K562 (cell line): ENCODE measurements around the gene CTXND1. TPM values are rescaled to one million over a fixed set of nuclear protein-coding genes. Genes with fewer than 3 reads are reported as not detected.

Experiments used
- ETV1 ChIP-seq: fragments of 450-650 bp; conservative IDR thresholded peaks from 2 replicates; pipeline ENCODE4 v1.6.1; 2016; ENCODE audit warnings: missing genetic modification characterization, control low read depth, low read depth, missing compliant biosample characterization
- GATA2 ChIP-seq: sonication (generic); formaldehyde crosslinking; IDR thresholded peaks from 2 replicates; pipeline ENCODE4 v1.4.0; 2020; ENCODE audit warnings: mild to moderate bottlenecking, missing genetic modification reagents
- HNRNPLL ChIP-seq: fragments of 200-400 bp; formaldehyde crosslinking; IDR thresholded peaks from 2 replicates; pipeline ENCODE4 v1.6.1; 2017; ENCODE audit warnings: low read length, low read depth, mild to moderate bottlenecking; ENCODE audit not compliant: poor library complexity, severe bottlenecking
- RBM14 ChIP-seq: fragments of 200-400 bp; formaldehyde crosslinking; IDR thresholded peaks from 2 replicates; pipeline ENCODE4 v1.6.1; 2018; ENCODE audit warnings: low read depth, mild to moderate bottlenecking, low read length, moderate library complexity, borderline replicate concordance; ENCODE audit not compliant: insufficient read depth
- ZNF740 ChIP-seq, 3 experiments: fragments of 200-800 bp in 1 of 3; sonication (Bioruptor generic) in 1 of 3; sonication (generic) in 1 of 3; formaldehyde crosslinking in 1 of 3; IDR thresholded peaks; 2 replicates each; pipeline versions ENCODE4 v1.6.1 to v1.8.0; 2016 to 2022; ENCODE audit warnings: mild to moderate bottlenecking in 2 of 3, missing compliant biosample characterization in 2 of 3, missing genetic modification characterization in 2 of 3, missing genetic modification reagents in 1 of 3
- polyA plus RNA-seq, 8 experiments: library from polyadenylated mRNA; depleted of rRNA in 4 of 8; stranded (reverse) in 5 of 8; unstranded in 3 of 8; fragments of >200 nt; fragmentation: Nextera tagmentation in 2 of 8; fragmentation: Illumina TruSeq in 1 of 8; extraction: Ambion mirVana in 2 of 8; extraction: Trizol in 1 of 8; gene quantifications; 2 replicates each; pipeline versions ENCODE4 v1.2.1 to v1.2.3, GENCODE V29; 2011 to 2014; ENCODE audit warnings: inconsistent platforms in 1 of 8, missing spikeins in 1 of 8
- total RNA-seq, 7 experiments: library from RNA; depleted of rRNA in 6 of 7; stranded (reverse); fragments of >200 nt in 6 of 7; fragmentation: Illumina TruSeq in 2 of 7; extraction: Trizol in 2 of 7; gene quantifications; 2 replicates each; pipeline versions ENCODE4 v1.2.1 to v1.2.3, GENCODE V29; 2011 to 2021; ENCODE audit warnings: low replicate concordance in 1 of 7
- TF ChIP-seq, protein P1 (sequence below): fragments of 250-450 bp; sonication (Bioruptor Pico); IDR thresholded peaks from 2 replicates; pipeline ENCODE4 v1.9.0; 2021; ENCODE audit warnings: mild to moderate bottlenecking, inconsistent platforms
- TF ChIP-seq, protein P2 (sequence below): fragments of 450-650 bp; formaldehyde crosslinking; IDR thresholded peaks from 2 replicates; pipeline ENCODE4 v1.4.0; 2020; ENCODE audit warnings: mild to moderate bottlenecking, moderate library complexity

CTXND1 gene
- total and polyA plus RNA-seq, 9 of the 15 experiments (the other 6 are each of a cell fraction or from before 2014, with no cell fraction given): 0.04 TPM; not detected in 7

DNA sequence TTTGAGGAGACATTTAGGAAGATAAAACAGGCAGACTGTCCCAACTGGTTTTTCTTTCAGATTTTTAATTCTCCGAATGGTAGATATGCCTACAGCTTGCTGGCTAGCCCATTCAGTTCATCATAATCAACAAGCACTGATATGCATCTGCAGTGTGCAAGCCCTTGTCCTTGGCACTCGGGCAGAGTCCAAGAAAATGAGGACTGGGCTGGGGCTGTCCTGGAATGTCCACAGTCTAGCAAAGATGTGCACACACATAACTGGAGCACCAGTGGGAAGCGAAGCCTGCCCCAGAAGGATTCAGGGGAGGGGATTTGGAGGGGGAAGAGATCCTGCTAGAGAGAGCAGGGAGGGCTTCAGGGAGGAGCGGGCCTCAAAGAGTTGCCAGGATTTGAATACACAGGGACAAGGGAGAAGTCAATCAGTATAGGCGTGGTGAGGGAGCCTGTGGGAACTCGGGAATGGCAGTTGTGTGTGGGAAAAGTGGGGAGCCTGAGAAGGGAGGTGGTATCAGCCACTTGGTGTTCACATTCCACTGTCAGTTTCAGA is 90.5 kb downstream of the CTXND1 start (continued):
- TF ChIP-seq, protein P1, sequence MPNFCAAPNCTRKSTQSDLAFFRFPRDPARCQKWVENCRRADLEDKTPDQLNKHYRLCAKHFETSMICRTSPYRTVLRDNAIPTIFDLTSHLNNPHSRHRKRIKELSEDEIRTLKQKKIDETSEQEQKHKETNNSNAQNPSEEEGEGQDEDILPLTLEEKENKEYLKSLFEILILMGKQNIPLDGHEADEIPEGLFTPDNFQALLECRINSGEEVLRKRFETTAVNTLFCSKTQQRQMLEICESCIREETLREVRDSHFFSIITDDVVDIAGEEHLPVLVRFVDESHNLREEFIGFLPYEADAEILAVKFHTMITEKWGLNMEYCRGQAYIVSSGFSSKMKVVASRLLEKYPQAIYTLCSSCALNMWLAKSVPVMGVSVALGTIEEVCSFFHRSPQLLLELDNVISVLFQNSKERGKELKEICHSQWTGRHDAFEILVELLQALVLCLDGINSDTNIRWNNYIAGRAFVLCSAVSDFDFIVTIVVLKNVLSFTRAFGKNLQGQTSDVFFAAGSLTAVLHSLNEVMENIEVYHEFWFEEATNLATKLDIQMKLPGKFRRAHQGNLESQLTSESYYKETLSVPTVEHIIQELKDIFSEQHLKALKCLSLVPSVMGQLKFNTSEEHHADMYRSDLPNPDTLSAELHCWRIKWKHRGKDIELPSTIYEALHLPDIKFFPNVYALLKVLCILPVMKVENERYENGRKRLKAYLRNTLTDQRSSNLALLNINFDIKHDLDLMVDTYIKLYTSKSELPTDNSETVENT (CRISPR knock-in tag): no peak
- no peak for TF ChIP-seq HNRNPLL
- no peak for TF ChIP-seq ZNF740 (CRISPR knock-in tag; IDR thresholded peaks at IDR 0.05)
- TF ChIP-seq ZNF740 (tag; IDR thresholded peaks at IDR 0.05): no peak
- TF ChIP-seq ETV1: no peak
- TF ChIP-seq RBM14: no peak
- TF ChIP-seq GATA2 (CRISPR knock-in tag): no peak
- TF ChIP-seq, protein P2, sequence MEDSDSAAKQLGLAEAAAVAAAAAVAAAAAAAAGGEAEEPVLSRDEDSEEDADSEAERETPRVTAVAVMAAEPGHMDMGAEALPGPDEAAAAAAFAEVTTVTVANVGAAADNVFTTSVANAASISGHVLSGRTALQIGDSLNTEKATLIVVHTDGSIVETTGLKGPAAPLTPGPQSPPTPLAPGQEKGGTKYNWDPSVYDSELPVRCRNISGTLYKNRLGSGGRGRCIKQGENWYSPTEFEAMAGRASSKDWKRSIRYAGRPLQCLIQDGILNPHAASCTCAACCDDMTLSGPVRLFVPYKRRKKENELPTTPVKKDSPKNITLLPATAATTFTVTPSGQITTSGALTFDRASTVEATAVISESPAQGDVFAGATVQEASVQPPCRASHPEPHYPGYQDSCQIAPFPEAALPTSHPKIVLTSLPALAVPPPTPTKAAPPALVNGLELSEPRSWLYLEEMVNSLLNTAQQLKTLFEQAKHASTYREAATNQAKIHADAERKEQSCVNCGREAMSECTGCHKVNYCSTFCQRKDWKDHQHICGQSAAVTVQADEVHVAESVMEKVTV (CRISPR knock-in tag): no peak
- TF ChIP-seq, all 486 proteins: peak for 0
